HepG2 (cell line): ENCODE measurements around the gene NCAPD2. TPM values are rescaled to one million over a fixed set of nuclear protein-coding genes. Genes with fewer than 3 reads are reported as not detected.
A peak's percentile ranks its signal among the peaks of the same experiment; 100 is the strongest.

Experiments used
- AGO1 ChIP-seq: fragments of 200-400 bp; formaldehyde crosslinking; IDR thresholded peaks from 2 replicates; pipeline ENCODE4 v1.6.1; 2017; ENCODE audit warnings: mild to moderate bottlenecking, low read depth, low read length, moderate library complexity; ENCODE audit not compliant: poor library complexity, severe bottlenecking
- ATAD3A ChIP-seq: sonication (generic); formaldehyde crosslinking; IDR thresholded peaks from 2 replicates; pipeline ENCODE4 v1.4.0; 2020; ENCODE audit warnings: missing genetic modification reagents
- BRD4 ChIP-seq: sonication (generic); formaldehyde crosslinking; IDR thresholded peaks from 2 replicates; pipeline ENCODE4 v1.4.0; 2020; ENCODE audit warnings: missing genetic modification reagents
- FOXA3 ChIP-seq: IDR thresholded peaks from 2 replicates; pipeline ENCODE4 v1.6.1; 2016; ENCODE audit warnings: missing genetic modification reagents, missing compliant biosample characterization
- GABPA ChIP-seq, 2 experiments: IDR thresholded peaks; 2 replicates each; pipeline ENCODE4 v1.6.1; 2011 to 2016; ENCODE audit warnings: low read depth in 2 of 2, low read length in 1 of 2, missing biosample characterization in 1 of 2, missing genetic modification characterization in 1 of 2
- JUNB ChIP-seq: sonication (generic); formaldehyde crosslinking; IDR thresholded peaks from 2 replicates; pipeline ENCODE4 v1.8.0; 2022; ENCODE audit warnings: missing genetic modification reagents, mild to moderate bottlenecking, borderline replicate concordance
- MATR3 ChIP-seq: sonication (generic); formaldehyde crosslinking; IDR thresholded peaks from 2 replicates; pipeline ENCODE4 v1.4.0; 2020; ENCODE audit warnings: missing genetic modification reagents
- MEF2D ChIP-seq: sonication (generic); formaldehyde crosslinking; IDR thresholded peaks from 2 replicates; pipeline ENCODE4 v1.5.1; 2020; ENCODE audit warnings: mild to moderate bottlenecking, missing genetic modification reagents
- MEIS1 ChIP-seq: sonication (generic); formaldehyde crosslinking; IDR thresholded peaks from 2 replicates; pipeline ENCODE4 v1.9.0; 2021; ENCODE audit warnings: mild to moderate bottlenecking, missing genetic modification reagents, moderate library complexity, borderline replicate concordance
- PITX1 ChIP-seq: sonication (generic); formaldehyde crosslinking; IDR thresholded peaks from 2 replicates; pipeline ENCODE4 v1.5.1; 2020; ENCODE audit warnings: mild to moderate bottlenecking, missing genetic modification reagents
- YEATS2 ChIP-seq: sonication (generic); formaldehyde crosslinking; IDR thresholded peaks from 2 replicates; pipeline ENCODE4 v1.4.0; 2020; ENCODE audit warnings: missing genetic modification reagents, borderline replicate concordance
- ZBTB3 ChIP-seq: sonication (generic); formaldehyde crosslinking; IDR thresholded peaks from 2 replicates; pipeline ENCODE4 v1.4.0; 2020; ENCODE audit warnings: low read depth, mild to moderate bottlenecking, moderate library complexity, missing genetic modification reagents, borderline replicate concordance
- ZBTB38 ChIP-seq: sonication (generic); formaldehyde crosslinking; IDR thresholded peaks from 2 replicates; pipeline ENCODE4 v1.5.1; 2020; ENCODE audit warnings: mild to moderate bottlenecking, missing genetic modification reagents
- ZEB1 ChIP-seq: IDR thresholded peaks from 2 replicates; pipeline ENCODE4 v1.6.1; 2012; ENCODE audit warnings: mild to moderate bottlenecking, low read depth, inconsistent platforms; ENCODE audit not compliant: insufficient replicate concordance
- ZKSCAN5 ChIP-seq: sonication (generic); formaldehyde crosslinking; IDR thresholded peaks from 2 replicates; pipeline ENCODE4 v1.5.1; 2020; ENCODE audit warnings: mild to moderate bottlenecking, missing genetic modification reagents
- ZNF160 ChIP-seq: sonication (generic); formaldehyde crosslinking; IDR thresholded peaks from 2 replicates; pipeline ENCODE4 v1.8.0; 2022; ENCODE audit warnings: mild to moderate bottlenecking, inconsistent platforms, missing genetic modification reagents
- ZNF256 ChIP-seq: sonication (generic); formaldehyde crosslinking; conservative IDR thresholded peaks from 2 replicates; pipeline ENCODE4 v1.4.0; 2020; ENCODE audit warnings: missing genetic modification reagents
- ZNF335 ChIP-seq: sonication (generic); formaldehyde crosslinking; IDR thresholded peaks from 2 replicates; pipeline ENCODE4 v1.4.0; 2020; ENCODE audit warnings: missing genetic modification reagents
- ZNF496 ChIP-seq: sonication (generic); formaldehyde crosslinking; IDR thresholded peaks from 2 replicates; pipeline ENCODE4 v1.8.1; 2023; ENCODE audit warnings: mild to moderate bottlenecking, moderate library complexity, missing genetic modification reagents; ENCODE audit not compliant: insufficient replicate concordance
- ZNF510 ChIP-seq: sonication (generic); formaldehyde crosslinking; IDR thresholded peaks from 2 replicates; pipeline ENCODE4 v1.4.0; 2020; ENCODE audit warnings: low read depth, mild to moderate bottlenecking, missing genetic modification reagents
- ZNF549 ChIP-seq: sonication (generic); formaldehyde crosslinking; IDR thresholded peaks from 2 replicates; pipeline ENCODE4 v1.5.0; 2020; ENCODE audit warnings: missing genetic modification reagents
- ZNF703 ChIP-seq: sonication (generic); formaldehyde crosslinking; IDR thresholded peaks from 2 replicates; pipeline ENCODE4 v1.5.1; 2020; ENCODE audit warnings: missing genetic modification reagents, mild to moderate bottlenecking, moderate library complexity, borderline replicate concordance
- ZNF713 ChIP-seq: sonication (generic); formaldehyde crosslinking; IDR thresholded peaks from 2 replicates; pipeline ENCODE4 v1.4.0; 2020; ENCODE audit warnings: mild to moderate bottlenecking, missing genetic modification reagents
- polyA plus RNA-seq, 8 experiments: library from polyadenylated mRNA; depleted of rRNA in 3 of 8; stranded (reverse) in 7 of 8; unstranded in 1 of 8; fragments of >200 nt; fragmentation: Illumina TruSeq in 4 of 8; extraction: Trizol in 4 of 8; gene quantifications; 2 replicates each; pipeline versions ENCODE4 v1.2.1 to v1.2.3, GENCODE V29; 2011 to 2016; ENCODE audit warnings: low read depth in 4 of 8, missing spikeins in 1 of 8, mixed read lengths in 1 of 8; ENCODE audit not compliant: insufficient read depth in 1 of 8
- total RNA-seq, 5 experiments: library from RNA; depleted of rRNA; stranded (reverse); fragments of >200 nt; fragmentation: Illumina TruSeq; extraction: Trizol; gene quantifications; 2 replicates each; pipeline ENCODE4 v1.2.3, GENCODE V29; 2016; ENCODE audit warnings: low read depth in 1 of 5
- TF ChIP-seq, protein P1 (sequence below): sonication (generic); formaldehyde crosslinking; IDR thresholded peaks from 2 replicates; pipeline ENCODE4 v1.8.1; 2022; ENCODE audit warnings: low read depth, mild to moderate bottlenecking, missing genetic modification reagents
- TF ChIP-seq, protein P2 (sequence below): sonication (generic); formaldehyde crosslinking; IDR thresholded peaks from 2 replicates; pipeline ENCODE4 v1.4.0; 2020; ENCODE audit warnings: mild to moderate bottlenecking, missing genetic modification reagents

Gene NCAPD2
- total and polyA plus RNA-seq, 2 of the 13 experiments (the other 11 are each of a cell fraction or from before 2014, with no cell fraction given): 51.1 to 65.6 TPM

DNA sequence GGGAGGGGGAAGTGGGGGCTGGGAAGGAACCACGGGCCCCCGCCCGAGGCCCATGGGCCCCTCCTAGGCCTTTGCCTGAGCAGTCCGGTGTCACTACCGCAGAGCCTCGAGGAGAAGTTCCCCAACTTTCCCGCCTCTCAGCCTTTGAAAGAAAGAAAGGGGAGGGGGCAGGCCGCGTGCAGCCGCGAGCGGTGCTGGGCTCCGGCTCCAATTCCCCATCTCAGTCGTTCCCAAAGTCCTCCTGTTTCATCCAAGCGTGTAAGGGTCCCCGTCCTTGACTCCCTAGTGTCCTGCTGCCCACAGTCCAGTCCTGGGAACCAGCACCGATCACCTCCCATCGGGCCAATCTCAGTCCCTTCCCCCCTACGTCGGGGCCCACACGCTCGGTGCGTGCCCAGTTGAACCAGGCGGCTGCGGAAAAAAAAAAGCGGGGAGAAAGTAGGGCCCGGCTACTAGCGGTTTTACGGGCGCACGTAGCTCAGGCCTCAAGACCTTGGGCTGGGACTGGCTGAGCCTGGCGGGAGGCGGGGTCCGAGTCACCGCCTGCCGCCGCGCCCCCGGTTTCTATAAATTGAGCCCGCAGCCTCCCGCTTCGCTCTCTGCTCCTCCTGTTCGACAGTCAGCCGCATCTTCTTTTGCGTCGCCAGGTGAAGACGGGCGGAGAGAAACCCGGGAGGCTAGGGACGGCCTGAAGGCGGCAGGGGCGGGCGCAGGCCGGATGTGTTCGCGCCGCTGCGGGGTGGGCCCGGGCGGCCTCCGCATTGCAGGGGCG is 40.2 kb downstream of the NCAPD2 start, which contains the start of gene GAPDH (continued):
- TF ChIP-seq PITX1 (CRISPR knock-in tag) (peak; percentile 47), ZNF703 (CRISPR knock-in tag) (no peak), ZNF713 (CRISPR knock-in tag) (0 out of 2 replicates have a peak, but pooled peaks have one; percentile 23), FOXA3 (CRISPR knock-in tag) (no peak; the same call in 1 of the 2 replicates), ATAD3A (CRISPR knock-in tag) (no peak), AGO1 (no peak), ZNF160 (CRISPR knock-in tag) (0 out of 2 replicates have a peak, but pooled peaks have one; percentile 57), MEF2D (CRISPR knock-in tag) (peak; percentile 64; the same call in 1 of the 2 replicates), ZNF496 (no peak), GABPA (IDR thresholded peaks at IDR 0.05; ENCODE audit: low read depth, low read length) (no peak), GABPA (CRISPR knock-in tag; IDR thresholded peaks at IDR 0.05; ENCODE audit: low read depth) (no peak; the same call in 1 of the 2 replicates), JUNB (CRISPR knock-in tag) (peak; percentile 11; the same call in 1 of the 2 replicates), ZNF510 (CRISPR knock-in tag) (no peak; the same call in 1 of the 2 replicates), ZEB1 (peak; percentile 37), ZBTB38 (CRISPR knock-in tag) (no peak), MEIS1 (CRISPR knock-in tag) (no peak), ZNF256 (CRISPR knock-in tag) (no peak; the same call in 1 of the 2 replicates), MATR3 (no peak), BRD4 (peak; percentile 19; the same call in 1 of the 2 replicates), ZNF335 (0 out of 2 replicates have a peak, but pooled peaks have one; percentile 52), ZBTB3 (CRISPR knock-in tag) (no peak), ZKSCAN5 (CRISPR knock-in tag) (no peak), YEATS2 (CRISPR knock-in tag) (peak; percentile 51; the same call in 1 of the 2 replicates), ZNF549 (CRISPR knock-in tag) (peak; percentile 58; the same call in 1 of the 2 replicates)
- TF ChIP-seq, protein P1, sequence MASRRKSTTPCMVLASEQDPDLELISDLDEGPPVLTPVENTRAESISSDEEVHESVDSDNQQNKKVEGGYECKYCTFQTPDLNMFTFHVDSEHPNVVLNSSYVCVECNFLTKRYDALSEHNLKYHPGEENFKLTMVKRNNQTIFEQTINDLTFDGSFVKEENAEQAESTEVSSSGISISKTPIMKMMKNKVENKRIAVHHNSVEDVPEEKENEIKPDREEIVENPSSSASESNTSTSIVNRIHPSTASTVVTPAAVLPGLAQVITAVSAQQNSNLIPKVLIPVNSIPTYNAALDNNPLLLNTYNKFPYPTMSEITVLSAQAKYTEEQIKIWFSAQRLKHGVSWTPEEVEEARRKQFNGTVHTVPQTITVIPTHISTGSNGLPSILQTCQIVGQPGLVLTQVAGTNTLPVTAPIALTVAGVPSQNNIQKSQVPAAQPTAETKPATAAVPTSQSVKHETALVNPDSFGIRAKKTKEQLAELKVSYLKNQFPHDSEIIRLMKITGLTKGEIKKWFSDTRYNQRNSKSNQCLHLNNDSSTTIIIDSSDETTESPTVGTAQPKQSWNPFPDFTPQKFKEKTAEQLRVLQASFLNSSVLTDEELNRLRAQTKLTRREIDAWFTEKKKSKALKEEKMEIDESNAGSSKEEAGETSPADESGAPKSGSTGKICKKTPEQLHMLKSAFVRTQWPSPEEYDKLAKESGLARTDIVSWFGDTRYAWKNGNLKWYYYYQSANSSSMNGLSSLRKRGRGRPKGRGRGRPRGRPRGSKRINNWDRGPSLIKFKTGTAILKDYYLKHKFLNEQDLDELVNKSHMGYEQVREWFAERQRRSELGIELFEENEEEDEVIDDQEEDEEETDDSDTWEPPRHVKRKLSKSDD (CRISPR knock-in tag): no peak; the same call in 1 of the 2 replicates
- TF ChIP-seq, protein P2, sequence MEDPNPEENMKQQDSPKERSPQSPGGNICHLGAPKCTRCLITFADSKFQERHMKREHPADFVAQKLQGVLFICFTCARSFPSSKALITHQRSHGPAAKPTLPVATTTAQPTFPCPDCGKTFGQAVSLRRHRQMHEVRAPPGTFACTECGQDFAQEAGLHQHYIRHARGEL (CRISPR knock-in tag): no peak
